NCI-H774 (cell line): Measurements from ENCODE around the gene CREM.
"Not testable (repeated sequence)": the region's sequence is repeated elsewhere in the genome, so short reads cannot be mapped to it uniquely, and the experiment has no call there.

Experiments used
- DNase-seq: peaks from one replicate; lab custom pipeline; 2025; lab: John Stamatoyannopoulos, UW

CREM gene

DNA sequence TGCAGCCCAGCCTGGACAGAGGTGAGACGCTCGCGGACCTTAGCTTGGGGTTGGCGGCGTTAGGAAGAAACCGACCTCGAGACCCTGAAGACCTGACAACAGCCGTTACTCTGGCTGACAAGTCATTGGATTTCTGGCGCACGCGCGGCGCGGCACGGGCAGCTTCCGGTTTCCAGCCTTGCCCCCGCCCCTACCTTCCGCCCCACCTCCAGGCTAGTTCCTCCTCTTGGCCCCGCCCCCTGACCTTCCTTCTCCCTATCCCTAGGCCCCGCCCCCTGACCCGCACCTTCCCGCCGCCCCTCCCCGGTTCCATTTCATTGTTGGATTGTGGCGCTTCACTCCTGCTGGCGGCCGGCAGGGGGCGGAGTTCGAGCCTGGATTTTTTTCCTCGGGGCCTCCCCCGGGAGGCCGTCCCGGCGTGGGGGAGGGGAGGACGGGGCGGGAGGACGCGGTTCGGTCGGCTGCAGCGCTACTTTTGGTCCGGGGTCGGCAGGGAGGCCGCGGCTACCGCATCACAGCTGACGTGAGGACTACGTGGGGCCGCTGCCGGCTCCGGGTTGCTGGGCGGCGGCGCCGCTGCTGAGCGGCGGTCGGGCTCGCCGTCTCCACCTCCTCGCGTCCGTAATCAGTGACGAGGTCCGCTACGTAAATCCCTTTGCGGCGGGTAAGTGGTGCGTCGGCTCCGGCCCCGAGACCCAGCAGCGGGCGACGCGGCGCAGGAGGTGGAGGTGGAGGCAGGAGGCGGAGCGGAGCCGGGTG lies at the start of gene CREM:
CREM (plus strand) TSS at position 317 of the 759 bp plus-strand sequence. CDS start 10,990 bp downstream, outside the sequence.
- peak; percentile 97 for DNase-seq

DNA sequence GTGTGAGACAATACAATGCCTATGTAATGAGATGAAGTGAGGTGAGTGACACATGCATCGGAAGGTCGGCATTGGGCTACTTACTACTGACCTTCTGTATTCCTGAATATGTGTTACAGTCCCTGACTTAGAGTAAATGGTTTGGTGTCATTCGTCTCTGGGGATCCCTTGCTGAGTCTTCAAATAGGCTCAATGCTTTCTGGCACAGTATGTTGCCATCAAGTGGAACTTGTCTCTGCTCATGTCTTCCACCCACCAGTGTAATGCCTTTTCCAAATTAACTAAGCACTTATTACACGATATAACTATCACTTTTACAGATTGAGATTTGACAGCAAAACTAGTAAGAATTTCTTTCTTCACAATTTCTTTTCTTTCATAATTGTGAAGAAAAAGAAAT lies 47.4 kb upstream of the CREM start:
- DNase-seq = no peak

DNA sequence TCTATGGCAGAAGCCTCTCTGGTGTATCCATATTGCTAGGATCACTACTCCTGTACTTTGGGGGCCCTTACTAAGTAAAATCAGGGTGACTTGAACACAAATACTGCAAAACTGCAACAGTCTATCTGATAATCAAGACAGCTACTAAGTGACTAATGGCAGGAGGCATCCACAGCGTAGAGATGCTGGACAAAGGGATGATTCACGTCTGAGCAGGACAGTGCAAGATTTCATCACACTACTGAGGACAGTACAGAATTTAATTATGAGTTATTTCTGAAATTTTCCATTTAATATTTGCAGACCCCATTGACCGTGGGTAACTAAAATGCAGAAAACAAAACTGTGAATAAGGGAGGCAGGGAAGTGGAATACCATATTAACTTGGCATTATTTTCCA lies 46.9 kb upstream of the CREM start:
- DNase-seq = no peak

DNA sequence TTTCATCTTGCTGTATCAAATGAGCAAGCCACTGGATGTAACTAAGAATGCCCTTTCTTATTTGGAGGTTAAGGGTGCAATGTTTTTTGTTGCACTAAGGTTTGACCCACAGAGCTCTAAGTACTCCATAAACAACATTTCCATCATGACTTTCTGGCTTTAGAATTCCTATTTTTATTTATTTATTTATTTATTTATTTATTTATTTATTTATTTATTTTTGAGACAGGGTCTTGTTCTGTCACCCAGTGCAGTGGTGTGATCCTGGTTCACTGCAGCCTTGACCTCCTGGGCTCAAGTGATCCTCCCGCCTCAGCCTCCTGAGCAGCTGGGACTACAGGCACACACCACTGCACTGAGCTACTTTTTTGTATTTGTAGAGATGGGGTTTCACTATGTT lies 46.4 kb upstream of the CREM start:
- not testable (repeated sequence) for DNase-seq

DNA sequence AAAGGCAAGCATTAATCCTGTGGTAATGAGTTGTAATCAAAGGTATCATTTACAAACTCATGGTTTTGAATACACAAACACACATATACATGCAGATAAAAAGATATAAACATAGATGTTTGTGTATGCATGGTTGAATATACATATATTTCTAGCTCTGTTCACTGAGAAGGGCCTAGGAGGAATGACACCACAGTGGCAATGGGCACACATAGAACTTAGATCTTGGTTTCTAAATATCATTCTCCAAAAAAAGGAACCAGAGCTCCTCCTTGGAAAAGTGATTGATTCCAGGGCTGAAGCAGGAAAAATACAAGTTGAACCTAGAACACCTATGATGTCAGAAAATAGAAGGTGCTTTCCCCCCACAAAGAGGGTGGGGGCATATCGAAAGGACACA lies 43.4 kb upstream of the CREM start:
- DNase-seq = no peak

DNA sequence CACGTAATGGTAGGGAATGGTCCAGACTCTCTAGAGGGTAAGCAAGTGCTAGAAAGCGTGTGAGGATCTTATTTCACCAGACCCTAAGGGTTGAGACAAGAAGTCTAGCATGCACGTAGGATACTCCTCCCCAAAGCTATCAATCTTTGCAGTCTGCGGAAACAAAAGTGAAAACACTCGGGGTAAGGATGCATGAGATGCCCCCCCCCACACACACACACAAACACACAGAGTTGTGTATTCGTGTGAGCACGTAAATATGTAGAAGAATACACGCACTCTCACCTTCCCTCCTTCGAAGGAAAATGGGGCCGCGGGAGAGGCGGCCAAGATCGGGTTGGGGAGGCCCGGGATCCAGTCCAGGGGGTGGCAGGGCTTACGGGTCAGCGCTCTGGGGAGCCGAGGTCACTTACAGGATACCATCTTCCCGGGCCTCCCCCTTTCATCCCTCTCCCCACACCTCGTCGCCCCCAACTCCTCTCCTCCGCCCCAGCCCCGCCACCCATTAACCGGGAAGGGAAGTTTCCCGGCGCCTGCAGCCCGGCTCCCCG lies 37.0 kb upstream of the CREM start:
- no peak for DNase-seq

DNA sequence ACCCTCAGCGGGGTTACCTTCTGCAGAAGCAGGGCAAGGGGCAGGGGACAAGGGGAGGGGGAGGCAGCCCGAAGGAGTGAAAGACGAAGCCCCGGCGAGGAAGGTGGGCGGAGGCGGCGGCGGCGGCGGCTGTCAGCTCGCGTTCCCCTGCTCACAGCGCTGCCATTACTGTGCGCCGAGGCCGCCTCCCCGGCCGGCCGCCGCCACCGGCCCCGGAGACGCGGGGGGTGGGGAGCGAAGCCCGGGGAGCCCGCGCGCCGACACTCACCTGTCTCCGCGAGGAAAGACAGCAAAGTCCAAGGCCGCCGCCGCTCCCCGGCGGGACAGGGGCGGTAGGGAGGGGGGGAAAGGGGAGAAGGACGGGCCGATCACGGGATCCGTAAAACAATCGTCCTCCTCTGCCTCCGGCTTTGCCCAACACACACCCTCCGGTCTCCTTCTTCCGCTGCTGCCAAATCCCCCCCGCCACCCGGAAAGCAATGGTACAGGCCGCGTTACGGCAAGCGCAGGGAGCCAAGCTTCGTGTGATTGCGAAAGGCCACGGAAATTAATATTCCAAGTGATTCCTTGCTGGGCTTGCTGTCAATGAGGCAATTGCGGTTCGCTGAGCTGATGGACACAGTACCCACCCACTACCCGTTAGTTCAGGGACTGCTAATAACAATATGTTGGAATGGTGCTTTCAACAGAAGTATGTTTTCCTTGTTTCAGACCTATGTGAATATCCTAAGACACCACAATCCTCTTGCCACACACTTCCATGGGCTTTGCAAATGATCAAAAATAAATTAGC lies 36.3 kb upstream of the CREM start, which contains the start of gene CUL2:
CUL2 (minus strand) TSS at position 180 of the 793 bp plus-strand sequence. CDS start 19,024 bp downstream, outside the sequence.
- peak; percentile 89 for DNase-seq

DNA sequence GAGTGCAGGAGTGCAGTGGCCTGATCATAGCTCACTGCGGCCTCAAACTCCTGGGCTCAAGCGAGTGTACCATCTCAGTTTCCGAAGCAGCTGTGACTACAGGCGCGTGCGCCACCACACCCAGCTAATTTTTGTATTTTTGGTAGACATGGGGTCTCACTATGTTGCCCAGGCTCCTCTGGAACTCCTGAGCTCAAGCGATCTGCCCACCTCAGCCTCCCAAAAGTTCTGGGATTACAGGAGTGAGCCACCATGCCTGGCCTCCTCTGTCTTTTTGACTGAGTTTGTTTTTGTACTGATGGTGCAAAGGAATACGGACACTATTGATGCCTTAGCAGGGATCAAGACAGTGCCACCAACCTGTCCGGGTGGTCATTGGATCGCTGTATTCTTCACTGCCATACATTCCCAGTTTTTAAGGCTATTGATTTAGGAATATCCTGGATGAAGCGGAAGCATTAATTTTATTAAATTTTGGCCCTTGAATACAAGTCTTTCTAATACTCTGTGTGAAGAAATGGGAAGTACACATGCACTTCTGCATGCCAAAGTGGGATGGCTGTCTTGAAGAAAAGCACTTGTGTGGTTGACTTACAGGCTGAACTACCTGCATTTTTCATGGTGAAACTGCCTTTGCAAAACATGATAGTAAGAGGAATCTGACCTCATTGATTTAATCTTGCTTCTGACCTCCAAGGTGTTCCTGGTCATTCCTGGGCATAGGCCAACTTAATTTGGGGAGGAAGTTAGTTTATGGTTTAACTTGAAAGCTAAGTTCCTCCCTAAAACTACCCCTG lies 34.5 kb upstream of the CREM start:
- DNase-seq = no peak

DNA sequence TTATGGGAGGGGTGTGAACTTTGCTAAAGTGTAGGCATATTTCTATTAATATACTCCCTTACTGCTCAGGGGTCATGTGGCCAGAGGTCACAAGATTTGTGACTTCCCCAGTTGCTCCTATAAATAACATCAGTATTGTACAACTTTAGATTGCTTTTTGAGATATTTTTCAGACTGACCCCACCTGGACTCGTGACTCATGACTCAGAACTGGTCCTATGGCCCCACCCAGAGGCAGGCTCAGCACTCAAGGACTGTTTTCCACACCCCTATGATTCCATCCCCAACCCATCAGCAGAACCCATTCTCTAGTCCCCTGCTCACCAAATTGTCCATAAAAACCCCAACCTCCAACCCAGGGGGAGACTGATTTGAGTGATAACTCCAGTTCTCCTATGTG lies 33.8 kb upstream of the CREM start:
- no peak for DNase-seq

DNA sequence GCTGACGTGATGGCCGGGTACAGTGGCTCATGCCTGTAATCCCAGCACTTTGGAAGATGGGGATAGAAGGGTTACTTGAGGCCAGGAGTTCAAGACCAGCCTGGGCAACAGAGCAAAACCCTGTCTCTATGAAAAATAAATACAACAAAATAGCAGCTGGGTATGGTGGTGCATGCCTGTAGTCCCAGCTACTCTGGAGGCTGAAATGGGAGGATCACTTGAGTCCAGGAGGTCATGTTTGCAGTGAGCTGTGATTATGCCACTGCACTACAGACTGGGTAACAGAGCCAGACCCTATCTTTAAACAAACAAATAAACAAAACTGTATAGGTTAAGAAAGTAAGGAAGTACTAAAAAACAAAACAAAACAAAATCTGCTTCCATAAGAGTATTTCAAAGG lies 30.3 kb upstream of the CREM start:
- DNase-seq = no peak

DNA sequence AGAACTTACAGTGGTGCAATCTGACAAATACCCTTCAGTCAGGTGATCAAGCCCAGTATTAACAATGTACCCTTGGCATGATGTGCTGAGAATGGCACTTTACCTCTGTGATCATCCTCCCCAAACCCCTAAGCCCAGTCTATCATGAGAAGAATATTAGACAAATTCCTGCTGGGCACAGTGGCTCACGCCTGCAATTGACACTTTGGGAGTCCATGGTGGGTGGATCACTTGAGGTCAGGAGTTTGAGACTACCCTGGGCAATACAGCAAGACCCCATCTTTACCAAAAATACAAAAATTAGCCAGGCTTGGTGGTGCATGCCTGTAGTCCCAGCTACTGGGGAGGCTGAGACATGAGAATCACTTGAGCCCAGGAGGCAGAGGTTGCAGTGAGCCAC lies 29.1 kb upstream of the CREM start:
- no peak for DNase-seq

DNA sequence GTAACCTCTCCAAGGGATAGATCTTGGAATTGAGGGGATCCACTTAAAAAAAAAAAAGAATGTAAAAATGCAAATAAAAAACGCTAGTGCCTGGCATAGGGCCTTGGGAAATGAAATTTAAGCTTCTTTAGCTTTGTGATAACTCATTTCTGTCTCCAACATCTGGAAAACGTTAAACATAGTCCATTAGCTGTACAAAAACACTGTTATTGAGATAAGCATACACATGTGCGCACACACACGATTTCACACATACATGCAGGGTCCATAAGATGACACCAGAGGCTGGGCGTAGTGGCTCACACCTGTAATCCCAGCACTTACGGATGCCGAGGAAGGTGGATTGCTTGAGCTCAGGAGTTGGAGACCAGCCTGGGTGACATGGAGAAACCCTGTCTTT lies 22.8 kb upstream of the CREM start:
- DNase-seq = no peak

DNA sequence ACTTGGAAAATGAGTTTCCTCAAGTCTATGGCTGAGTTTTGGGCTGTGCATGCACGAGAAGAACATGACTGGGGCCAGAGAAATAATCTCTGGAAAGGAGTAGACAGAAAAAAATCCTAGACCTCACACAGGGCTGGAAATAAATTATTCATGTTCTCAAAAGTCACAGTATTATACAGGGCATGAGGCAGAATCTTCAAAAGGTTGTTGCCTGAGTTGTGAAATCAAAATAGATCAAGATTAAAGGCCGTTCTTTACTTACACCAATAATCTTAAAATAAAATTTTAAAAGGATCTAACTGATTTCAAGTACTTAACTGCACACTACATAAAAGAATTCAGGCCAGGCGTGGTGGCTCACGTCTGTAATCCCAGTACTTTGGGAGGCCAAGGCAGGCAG lies 14.1 kb upstream of the CREM start:
- DNase-seq = no peak

DNA sequence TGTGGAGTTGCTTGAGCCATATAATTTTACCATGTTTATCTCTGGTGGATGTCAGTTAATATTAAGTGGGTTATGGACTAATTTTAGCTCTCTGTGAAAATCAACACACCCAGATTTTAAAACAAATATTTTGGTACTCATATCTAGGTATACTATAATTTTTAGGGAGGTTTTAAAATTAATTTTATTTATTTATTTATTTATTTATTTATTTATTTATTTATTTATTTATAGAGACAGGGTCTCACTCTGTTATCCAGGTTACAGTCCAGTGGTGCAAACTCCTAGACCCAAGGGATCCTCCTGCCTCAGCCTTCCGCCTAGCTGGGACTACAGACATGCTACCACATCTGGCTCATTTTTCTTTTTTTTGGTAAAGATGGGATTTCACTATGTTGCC lies 7.3 kb upstream of the CREM start:
- no peak for DNase-seq

DNA sequence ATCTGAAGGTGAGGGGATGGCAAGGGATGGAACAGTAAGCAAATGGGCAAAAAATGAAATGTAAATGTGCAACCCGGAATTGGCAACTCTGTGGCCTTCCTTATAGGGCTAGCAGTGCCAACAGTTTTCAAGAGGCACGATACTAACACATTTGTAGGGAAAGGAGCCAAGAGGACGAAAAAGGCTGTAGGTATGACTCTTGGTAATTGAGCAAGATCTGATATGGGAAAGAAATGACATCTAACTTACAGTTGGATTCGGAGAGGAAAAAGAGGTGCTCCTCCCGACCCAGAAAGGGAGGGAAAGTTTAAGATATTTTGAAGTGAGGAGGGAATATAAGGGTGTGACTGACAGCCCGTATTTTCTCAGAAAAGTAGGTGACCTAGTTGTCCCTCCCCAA lies 2.1 kb upstream of the CREM start:
- DNase-seq = no peak

DNA sequence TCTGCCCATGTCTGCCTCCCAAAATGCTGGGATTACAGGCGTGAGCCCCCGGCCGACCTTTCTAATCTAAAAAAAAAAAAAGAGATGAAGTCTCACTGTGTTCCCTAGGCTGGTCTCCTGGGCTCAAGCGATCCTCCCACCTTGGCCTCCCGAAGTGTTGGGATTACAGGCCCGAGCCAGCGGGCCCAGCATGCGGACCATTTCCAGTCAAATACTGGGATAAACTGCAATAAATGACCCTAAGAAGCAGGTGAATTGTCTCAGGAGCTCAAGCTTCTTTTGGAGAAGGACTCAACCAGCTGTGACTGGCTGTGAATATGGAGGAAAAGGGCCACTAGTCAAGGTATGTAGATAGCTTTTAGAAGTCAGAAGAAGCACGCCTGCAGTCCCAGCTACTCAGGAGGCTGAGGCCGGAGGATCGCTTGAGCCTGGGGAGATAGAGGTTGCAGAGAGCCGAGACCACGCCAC lies 550 bp upstream of the CREM start:
- no peak for DNase-seq

DNA sequence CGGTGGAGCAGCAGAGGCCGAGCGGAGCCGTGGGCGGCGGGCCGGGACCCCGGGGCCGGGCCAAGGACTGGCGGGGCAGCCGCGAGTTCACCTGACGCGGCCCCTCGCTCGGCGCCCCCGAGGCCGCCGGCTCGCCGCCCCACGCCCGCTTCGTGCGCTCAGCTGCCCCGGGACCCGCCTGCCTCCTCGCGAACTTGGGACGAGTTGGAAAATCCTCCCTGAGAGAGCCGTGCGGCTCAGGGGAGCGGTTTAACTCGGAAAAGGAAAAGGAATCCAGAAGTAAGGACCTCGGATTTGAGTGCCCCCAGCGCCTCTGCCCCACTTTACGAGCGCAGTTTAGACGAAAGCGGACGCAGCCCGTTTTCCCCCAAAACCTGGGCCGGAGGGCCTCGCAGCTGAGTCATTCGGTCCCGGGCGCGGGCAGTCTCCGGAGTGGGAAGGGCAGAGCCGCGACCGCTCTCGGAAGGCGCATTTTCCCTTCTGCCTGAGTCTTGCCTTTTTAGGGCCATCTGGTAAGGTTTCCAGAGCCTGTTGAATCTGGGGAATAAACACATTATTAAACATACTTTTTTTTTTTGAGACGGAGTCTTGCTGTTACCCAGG lies 744 bp downstream of the CREM start:
- DNase-seq = no peak

DNA sequence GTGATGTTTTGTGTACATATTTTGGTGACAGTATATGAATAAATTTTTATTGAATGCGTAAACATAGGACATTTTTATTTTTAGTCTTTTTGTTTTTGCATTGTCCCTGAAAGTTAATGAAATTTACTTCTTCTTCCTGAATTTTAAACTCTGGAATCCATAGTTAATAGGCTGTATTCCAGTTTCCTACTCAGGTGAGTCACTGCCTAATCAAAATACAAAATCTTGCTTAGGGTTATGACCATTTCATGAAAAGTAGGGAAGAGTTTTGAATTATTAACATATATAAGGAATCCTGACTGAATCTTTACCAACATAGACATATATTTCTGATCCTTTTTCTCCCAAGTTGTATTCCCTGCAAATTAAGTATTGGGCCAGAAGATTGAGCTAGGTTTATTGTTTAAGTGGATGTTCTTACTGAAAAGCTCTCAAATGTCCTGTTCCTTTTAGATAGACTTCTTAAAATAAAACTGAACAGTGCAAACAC lies 2.6 kb downstream of the CREM start:
- DNase-seq = no peak

DNA sequence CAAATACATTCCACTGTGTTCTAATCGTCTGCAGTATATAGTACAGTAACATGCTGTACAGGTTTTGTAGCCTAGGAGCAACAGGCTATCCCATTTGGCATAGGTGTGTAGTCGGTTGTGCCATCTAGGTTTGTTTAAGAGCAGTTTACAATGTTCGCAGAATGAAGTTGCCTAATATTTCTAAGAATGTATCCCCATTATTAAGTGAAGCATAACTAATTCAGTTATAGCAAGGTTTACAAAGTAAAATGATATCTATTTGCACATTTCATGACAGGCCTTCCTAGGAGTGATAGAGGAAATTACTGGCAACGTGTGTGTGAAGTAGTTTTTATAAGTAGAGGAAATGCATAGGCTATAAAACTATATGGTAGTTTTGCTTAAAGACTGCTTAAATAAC lies 4.0 kb downstream of the CREM start:
- no peak for DNase-seq

DNA sequence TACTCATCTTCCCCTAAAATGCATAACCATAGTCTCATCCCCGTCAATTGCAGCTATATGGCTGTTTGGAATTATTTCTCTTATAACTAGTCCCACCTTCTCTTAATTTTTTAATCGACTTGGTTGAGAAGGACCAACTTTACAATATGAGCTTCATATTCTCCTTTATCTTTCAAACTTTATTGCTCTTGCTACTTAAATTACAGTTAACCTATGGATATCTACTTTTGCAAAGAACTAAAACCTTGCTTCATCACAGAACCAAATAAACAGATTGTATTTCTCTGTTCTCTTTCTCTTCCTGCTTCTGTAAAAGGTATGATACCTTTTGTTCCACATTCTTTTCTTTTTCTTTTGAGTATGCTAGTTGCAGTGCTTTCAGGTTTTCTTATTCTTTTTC lies 6.1 kb downstream of the CREM start:
- DNase-seq = no peak

DNA sequence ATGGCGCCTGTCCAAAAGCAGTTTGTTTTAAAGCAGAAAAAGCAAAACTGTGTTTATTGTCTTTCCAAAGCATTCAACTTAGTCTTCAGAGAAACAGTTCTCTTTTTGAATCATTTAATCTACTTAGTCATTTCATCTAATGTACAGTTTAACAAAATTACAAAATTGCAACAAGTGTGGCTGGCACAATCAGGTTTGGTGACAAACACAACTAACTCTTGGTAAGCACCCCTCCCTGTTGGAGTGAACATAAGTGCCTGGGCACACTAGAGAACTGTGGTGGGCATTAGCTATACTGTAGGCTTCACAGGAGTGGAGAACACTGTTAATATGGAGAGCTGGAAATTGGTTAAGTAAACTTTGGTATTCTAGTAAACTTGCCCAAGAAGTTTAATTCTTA lies 6.9 kb downstream of the CREM start:
- no peak for DNase-seq

DNA sequence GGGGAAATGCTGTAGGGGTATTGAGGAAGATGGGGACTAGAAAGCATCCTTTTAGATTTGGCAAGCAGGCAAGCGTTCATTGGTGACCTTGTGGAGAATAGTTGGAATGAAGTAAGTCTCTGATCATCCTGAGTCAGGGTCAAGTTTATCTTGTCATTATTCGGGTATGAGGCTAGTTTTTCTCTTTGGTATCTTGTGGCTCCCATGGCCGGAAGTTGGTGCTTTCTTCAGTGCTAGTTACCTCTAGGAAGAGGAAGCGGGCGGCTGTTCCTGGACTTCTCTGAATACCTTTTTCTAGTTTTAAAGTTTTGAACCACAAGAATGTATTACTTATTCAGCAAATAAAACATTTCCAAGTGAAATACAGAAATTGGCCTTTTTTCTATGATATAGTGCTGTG lies 9.2 kb downstream of the CREM start:
- no peak for DNase-seq
